GM12873 (cell line): ENCODE measurements around the gene TRIM51.

Experiments
- CTCF ChIP-seq: IDR thresholded peaks from 2 replicates; pipeline ENCODE4 v1.5.1; 2012; ENCODE audit warnings: low read depth, mild to moderate bottlenecking, moderate library complexity, low read length, control low read depth; ENCODE audit not compliant: insufficient read depth; ENCODE audit errors: missing control alignments

TRIM51 gene

GRCh38 chr11:55902308-55902707 lies 19.2 kb downstream of the TRIM51 start:
- TF ChIP-seq CTCF, result no peak

DNA sequence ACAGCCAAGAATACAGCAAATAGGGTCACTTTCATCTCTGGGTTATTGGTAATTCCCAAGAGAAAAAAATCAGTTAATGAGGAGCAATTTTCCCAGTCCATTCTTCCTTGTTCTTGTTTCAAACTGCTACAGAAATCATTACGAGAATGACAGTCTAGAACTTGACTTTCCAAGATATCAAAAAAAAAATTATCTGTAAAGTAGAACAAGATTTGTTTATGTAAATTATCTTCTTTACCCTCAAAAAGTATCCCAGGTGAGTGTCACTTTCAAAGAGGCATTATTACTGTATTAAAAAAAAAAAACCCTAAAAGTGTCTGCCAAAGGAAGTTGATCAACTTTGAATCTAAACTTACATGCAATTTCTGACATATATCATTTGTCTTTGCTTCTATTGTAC lies 31.4 kb downstream of the TRIM51 start, which contains the start of gene OR5W2:
TSS of gene OR5W2 (minus strand) at position 101 of the 400 bp plus-strand sequence. CDS start at position 101, 0 bp downstream.
- TF ChIP-seq CTCF, result no peak

GRCh38 chr11:55920537-55920936 lies 37.4 kb downstream of the TRIM51 start:
- no peak for TF ChIP-seq CTCF

- no peak for TF ChIP-seq CTCF
Observed at GRCh38 chr11:55936300-55936699, 53.2 kb downstream of the TRIM51 start, which contains the start of gene OR5I1. Gene OR5I1, minus strand, starts transcription at chr11:55936400. Its CDS starts 0 bp downstream, at chr11:55936400.
